PC-9 (cell line): ENCODE results near the gene HTRA1. TPM values are rescaled to one million over a fixed set of nuclear protein-coding genes. Genes with fewer than 3 reads are reported as not detected.

ENCODE experiments used
- BruUV-seq: library from RNA; stranded (reverse); fragments of 400-500 nt; replicated peaks from 2 replicates; lab custom pipeline; 2021; lab: Mats Ljungman, UMichigan
- CTCF ChIA-PET: fragments of 300-600 bp; sonication (Branson Sonifier 250); formaldehyde crosslinking; loops from one replicate; lab custom pipeline; 2022; ENCODE audit warnings: antibody characterized with exemption; lab: Charles Lee
- POLR2A ChIA-PET: fragments of 300-600 bp; sonication (Branson Sonifier 250); formaldehyde crosslinking; loops from one replicate; lab custom pipeline; 2022; ENCODE audit warnings: antibody characterized with exemption; ENCODE audit not compliant: unreplicated experiment; lab: Charles Lee
- DNase-seq, 2 experiments: peaks; one replicate each; pipeline versions ENCODE4 v3.0.0 to v3.0.0-alpha.2; 2015 to 2022; ENCODE audit warnings: mixed read lengths in 1 of 2
- H2AFZ ChIP-seq: fragments of 200-600 bp; sonication (generic); 2 replicates; pipeline ENCODE4 v1.8.1; 2017; ENCODE audit warnings: antibody characterized with exemption
- H3F3A ChIP-seq: fragments of 200-600 bp; sonication (generic); 2 replicates; pipeline ENCODE4 v1.8.1; 2017; ENCODE audit warnings: antibody characterized with exemption, mild to moderate bottlenecking, low read depth; ENCODE audit not compliant: insufficient read depth
- H3K27ac ChIP-seq: fragments of 200-600 bp; sonication (generic); 2 replicates; pipeline ENCODE4 v1.6.1; 2016; ENCODE audit warnings: mixed run types
- H3K27me3 ChIP-seq: fragments of 200-600 bp; sonication (generic); 2 replicates; pipeline ENCODE4 v1.6.1; 2016; ENCODE audit warnings: low read depth, mixed run types; ENCODE audit not compliant: insufficient read depth
- H3K36me3 ChIP-seq: fragments of 200-600 bp; sonication (generic); 2 replicates; pipeline ENCODE4 v1.6.1; 2016; ENCODE audit warnings: low read depth, mixed run types
- H3K4me1 ChIP-seq: fragments of 200-600 bp; sonication (generic); replicated peaks from 2 replicates; pipeline ENCODE4 v1.6.1; 2016; ENCODE audit warnings: mixed run types; ENCODE audit not compliant: insufficient read depth
- H3K4me2 ChIP-seq: fragments of 200-600 bp; sonication (generic); 2 replicates; pipeline ENCODE4 v1.6.1; 2017; ENCODE audit warnings: mixed run types
- H3K4me3 ChIP-seq: fragments of 200-600 bp; sonication (generic); 2 replicates; pipeline ENCODE4 v1.6.1; 2016; ENCODE audit warnings: mixed run types
- H3K79me2 ChIP-seq: fragments of 200-600 bp; sonication (generic); 2 replicates; pipeline ENCODE4 v1.6.1; 2017; ENCODE audit warnings: low read depth, mixed run types
- H3K9me2 ChIP-seq: fragments of 200-600 bp; sonication (generic); 2 replicates; pipeline ENCODE4 v1.8.1; 2017; ENCODE audit warnings: mild to moderate bottlenecking; ENCODE audit not compliant: insufficient read depth
- H3K9me3 ChIP-seq: fragments of 200-600 bp; sonication (generic); 2 replicates; pipeline ENCODE4 v1.8.1; 2016; ENCODE audit warnings: low read depth; ENCODE audit not compliant: insufficient read depth
- H4K20me1 ChIP-seq: fragments of 200-600 bp; sonication (generic); 2 replicates; pipeline ENCODE4 v1.8.1; 2017; ENCODE audit not compliant: insufficient read depth
- EZH2 ChIP-seq: fragments of 200-600 bp; sonication (generic); IDR thresholded peaks from 2 replicates; pipeline ENCODE4 v1.8.0; 2017; ENCODE audit warnings: antibody characterized with exemption, low read depth
- intact Hi-C: fragments of 100-400 bp; cut with micrococcal nuclease; formaldehyde crosslinking; loops from one replicate; pipeline ENCODE4 v1.10.0; 2022; ENCODE audit not compliant: unreplicated experiment
- total RNA-seq: library from RNA; stranded (reverse); gene quantifications from 2 replicates; pipeline ENCODE4 v1.2.3, GENCODE V29; 2021
- TF ChIP-seq, protein P1 (sequence below): fragments of 200-600 bp; sonication (generic); conservative IDR thresholded peaks from 2 replicates; pipeline ENCODE4 v1.6.1; 2017; ENCODE audit warnings: mixed run types, antibody characterized with exemption, mild to moderate bottlenecking, moderate library complexity

The HTRA1 gene
- total RNA-seq, 1 experiment from 2014 or later = 18.0 TPM

DNA sequence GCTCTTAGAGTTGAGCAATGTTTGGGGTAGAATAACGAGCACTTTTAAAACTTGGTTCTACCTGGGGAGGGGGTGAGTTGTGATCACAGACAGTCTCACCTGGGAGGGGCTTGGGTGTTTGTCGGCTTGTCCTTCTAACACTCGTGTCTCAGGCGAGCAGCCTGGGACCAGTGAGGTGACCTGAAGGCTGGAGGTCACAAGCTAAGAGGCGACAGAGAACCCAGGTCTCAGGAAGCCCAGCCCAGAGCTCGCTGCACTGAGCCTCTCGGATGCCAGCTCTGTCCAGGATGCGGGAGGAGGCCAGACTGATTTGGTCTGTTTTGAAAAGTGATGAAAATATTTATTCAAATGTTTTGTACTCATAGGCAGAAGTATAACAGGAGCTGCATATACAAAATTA, 11.8 kb downstream of the HTRA1 start:
- Histone ChIP-seq H3K79me2 (no peaks in the 10 kb centered on the region), H3K4me3 (no peak overlapping the region), H2AFZ (no peak overlapping the region), H3K4me1 (0 out of 2 replicates have a peak, but pooled peaks cover 5% of the 10 kb centered on the region), H3K4me2 (no peak overlapping the region), H3K27ac (no peak overlapping the region), H3F3A (no peaks in the 10 kb centered on the region), H3K9me3 (no peaks in the 10 kb centered on the region), H3K9me2 (no peaks in the 10 kb centered on the region), H3K27me3 (no peaks in the 10 kb centered on the region), H4K20me1 (no peaks in the 10 kb centered on the region), H3K36me3 (no peaks in the 10 kb centered on the region)
- ChIA-PET CTCF (no interaction called here), POLR2A (no interaction called here)
- no peak for DNase-seq
- intact Hi-C loops = no loop called here
- BruUV-seq = no TSS peak
- TF ChIP-seq EZH2 = no peak
- TF ChIP-seq, protein P1, sequence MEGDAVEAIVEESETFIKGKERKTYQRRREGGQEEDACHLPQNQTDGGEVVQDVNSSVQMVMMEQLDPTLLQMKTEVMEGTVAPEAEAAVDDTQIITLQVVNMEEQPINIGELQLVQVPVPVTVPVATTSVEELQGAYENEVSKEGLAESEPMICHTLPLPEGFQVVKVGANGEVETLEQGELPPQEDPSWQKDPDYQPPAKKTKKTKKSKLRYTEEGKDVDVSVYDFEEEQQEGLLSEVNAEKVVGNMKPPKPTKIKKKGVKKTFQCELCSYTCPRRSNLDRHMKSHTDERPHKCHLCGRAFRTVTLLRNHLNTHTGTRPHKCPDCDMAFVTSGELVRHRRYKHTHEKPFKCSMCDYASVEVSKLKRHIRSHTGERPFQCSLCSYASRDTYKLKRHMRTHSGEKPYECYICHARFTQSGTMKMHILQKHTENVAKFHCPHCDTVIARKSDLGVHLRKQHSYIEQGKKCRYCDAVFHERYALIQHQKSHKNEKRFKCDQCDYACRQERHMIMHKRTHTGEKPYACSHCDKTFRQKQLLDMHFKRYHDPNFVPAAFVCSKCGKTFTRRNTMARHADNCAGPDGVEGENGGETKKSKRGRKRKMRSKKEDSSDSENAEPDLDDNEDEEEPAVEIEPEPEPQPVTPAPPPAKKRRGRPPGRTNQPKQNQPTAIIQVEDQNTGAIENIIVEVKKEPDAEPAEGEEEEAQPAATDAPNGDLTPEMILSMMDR = no peak

DNA sequence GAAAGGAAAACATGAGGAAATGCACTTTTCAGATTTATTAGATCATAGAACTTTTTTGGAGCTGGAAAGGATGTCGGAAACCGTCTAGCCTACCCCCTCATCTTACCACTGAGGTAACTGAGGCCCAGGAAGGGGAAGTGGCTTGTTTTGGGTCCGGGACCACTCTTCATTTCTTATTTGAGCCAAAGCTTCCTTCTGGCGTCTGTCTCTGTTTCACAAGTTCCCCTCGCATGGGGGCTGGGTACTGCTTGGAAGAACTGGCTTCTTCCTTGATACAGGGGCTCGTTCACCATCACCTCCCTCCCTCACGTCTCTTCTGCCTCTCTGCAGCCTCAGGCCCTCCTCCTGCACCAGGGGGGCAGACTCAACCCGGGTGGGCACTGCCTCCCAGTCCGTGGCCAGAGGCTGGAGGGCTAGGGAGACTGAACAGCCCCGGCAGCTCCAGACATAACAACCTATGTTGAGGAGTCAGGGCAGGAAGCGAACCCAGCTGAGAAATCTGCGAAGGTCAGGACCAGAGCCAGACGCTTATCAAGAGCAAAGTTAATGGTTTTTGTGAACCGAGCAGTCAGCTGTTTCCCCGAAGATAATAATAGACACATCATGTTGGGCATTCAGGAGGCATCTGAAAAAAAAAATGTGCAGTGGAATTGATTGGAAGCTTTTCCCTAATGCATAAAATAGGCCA, 12.9 kb downstream of the HTRA1 start:
- intact Hi-C loops = no loop called here
- POLR2A ChIA-PET = no interaction called here
- CTCF ChIA-PET = no interaction called here
- H2AFZ ChIP-seq = no peak overlapping the region
- H3F3A ChIP-seq = no peaks in the 10 kb centered on the region
- no peak overlapping the region for H3K4me2 ChIP-seq
- H4K20me1 ChIP-seq = no peaks in the 10 kb centered on the region
- no peak for DNase-seq
- no peaks in the 10 kb centered on the region for H3K36me3 ChIP-seq
- no peak overlapping the region for H3K4me3 ChIP-seq
- TF ChIP-seq, protein P1 = no peak
- no peak for TF ChIP-seq EZH2
- H3K9me3 ChIP-seq = no peaks in the 10 kb centered on the region
- no peaks in the 10 kb centered on the region for H3K27me3 ChIP-seq
- no peaks in the 10 kb centered on the region for H3K79me2 ChIP-seq
- BruUV-seq = no TSS peak
- H3K4me1 ChIP-seq = no peaks in the 10 kb centered on the region
- no peaks in the 10 kb centered on the region for H3K9me2 ChIP-seq
- H3K27ac ChIP-seq = no peak overlapping the region

DNA sequence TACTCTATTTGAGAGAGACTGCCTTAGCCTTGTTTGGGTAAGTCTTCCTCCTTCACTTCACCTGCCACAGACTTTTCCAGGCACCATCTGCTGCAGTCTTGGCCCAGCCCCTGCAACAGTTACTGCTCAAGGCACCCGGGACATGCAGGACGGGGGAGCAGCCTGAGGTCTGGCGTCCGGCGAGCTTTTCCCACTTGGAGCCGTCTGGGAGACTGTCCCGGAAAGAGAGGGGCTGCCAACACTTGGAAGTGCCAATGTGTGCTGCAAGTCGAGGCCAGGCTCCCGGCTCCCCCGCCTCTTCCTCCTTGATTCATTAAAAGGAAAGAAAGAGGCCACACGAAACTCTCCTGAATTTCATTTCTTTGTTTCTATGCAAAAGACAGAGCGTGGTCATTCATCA, 13.7 kb downstream of the HTRA1 start:
- Histone ChIP-seq H3K79me2 (no peaks in the 10 kb centered on the region), H3K4me1 (no peaks in the 10 kb centered on the region), H3K9me2 (no peaks in the 10 kb centered on the region), H3K27me3 (no peaks in the 10 kb centered on the region), H2AFZ (no peak overlapping the region), H4K20me1 (no peaks in the 10 kb centered on the region), H3K4me3 (no peak overlapping the region), H3K9me3 (no peaks in the 10 kb centered on the region), H3K4me2 (no peak overlapping the region), H3K36me3 (no peaks in the 10 kb centered on the region), H3F3A (no peaks in the 10 kb centered on the region), H3K27ac (no peak overlapping the region)
- ChIA-PET POLR2A (no interaction called here), CTCF (no interaction called here)
- no TSS peak for BruUV-seq
- no peak for TF ChIP-seq EZH2
- TF ChIP-seq, protein P1 = no peak
- intact Hi-C loops = no loop called here
- DNase-seq = no peak
